SK-N-MC (cell line): ENCODE results near the gene CCL20.

Experiments used
- DNase-seq: peaks from one replicate; pipeline ENCODE4 v3.0.0-alpha.2; 2011; ENCODE audit warnings: low read depth, low spot score
- H3K27ac ChIP-seq: fragments of 200-600 bp; sonication (generic); 2 replicates; pipeline ENCODE4 v1.5.1; 2016; ENCODE audit warnings: mixed run types
- H3K36me3 ChIP-seq: fragments of 200-600 bp; sonication (generic); 2 replicates; pipeline ENCODE4 v1.6.1; 2017; ENCODE audit warnings: antibody characterized with exemption, low read length, mixed read lengths; ENCODE audit not compliant: insufficient read depth
- H3K4me3 ChIP-seq: fragments of 200-600 bp; sonication (generic); 2 replicates; pipeline ENCODE4 v1.5.1; 2016
- H3K9ac ChIP-seq: fragments of 200-600 bp; sonication (generic); 2 replicates; pipeline ENCODE4 v1.8.0; 2017; ENCODE audit warnings: mixed run types, mixed read lengths; ENCODE audit not compliant: insufficient read length
- H3K9me3 ChIP-seq: fragments of 200-600 bp; sonication (generic); 2 replicates; pipeline ENCODE4 v1.6.1; 2017; ENCODE audit warnings: low read depth, mild to moderate bottlenecking, antibody characterized with exemption, low read length, moderate library complexity, mixed read lengths
- EZH2 ChIP-seq: fragments of 200-600 bp; sonication (generic); IDR thresholded peaks from one replicate; pipeline ENCODE4 v1.6.1; 2017; ENCODE audit warnings: antibody characterized with exemption
- FOXP2 ChIP-seq: optimal IDR thresholded peaks from 2 replicates; pipeline ENCODE3; 2011; ENCODE audit warnings: mild to moderate bottlenecking, moderate library complexity; ENCODE audit not compliant: insufficient read depth; ENCODE audit errors: extremely low read length, control extremely low read depth
- POLR2AphosphoS5 ChIP-seq: IDR thresholded peaks from 2 replicates; pipeline ENCODE4 v1.6.1; 2012; ENCODE audit warnings: mild to moderate bottlenecking, low read depth, low read length, borderline replicate concordance

CCL20 gene

GRCh38 chr2:227823922-227824321 lies 10.3 kb downstream of the CCL20 start:
- no peak for TF ChIP-seq FOXP2
- TF ChIP-seq EZH2: no peak
- TF ChIP-seq POLR2AphosphoS5: no peak

DNA sequence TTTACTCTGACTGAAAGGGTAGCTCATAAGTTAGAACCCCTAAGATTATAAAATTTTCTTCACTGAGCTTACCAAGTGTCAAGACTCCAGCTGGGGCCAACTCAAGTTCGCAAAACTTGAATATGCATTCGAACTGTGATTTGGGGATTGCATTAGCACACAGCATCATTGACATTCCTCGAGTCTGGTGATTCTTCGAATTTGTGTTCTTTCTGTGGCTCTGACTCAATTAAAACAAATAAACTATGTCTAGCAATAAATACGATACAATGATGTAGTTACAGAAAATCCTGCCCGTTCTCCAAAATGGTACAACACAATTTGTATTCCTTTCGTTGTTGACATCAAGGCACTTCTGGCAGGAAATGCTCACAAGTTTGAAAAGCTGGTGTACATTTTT lies 11.1 kb downstream of the CCL20 start:
- Histone ChIP-seq H3K9ac (no peak overlapping the region), H3K9me3 (no peaks in the 10 kb centered on the region), H3K4me3 (no peak overlapping the region), H3K27ac (no peak overlapping the region), H3K36me3 (no peaks in the 10 kb centered on the region)
- DNase-seq: no peak
- TF ChIP-seq POLR2AphosphoS5 (no peak), EZH2 (no peak), FOXP2 (no peak)

More at GRCh38 chr2:227823922-227824321, 10.3 kb downstream of the CCL20 start:
- Histone ChIP-seq H3K9ac (no peak overlapping the region), H3K27ac (no peak overlapping the region), H3K9me3 (no peaks in the 10 kb centered on the region), H3K36me3 (no peaks in the 10 kb centered on the region), H3K4me3 (no peak overlapping the region)
- no peak for DNase-seq

DNA sequence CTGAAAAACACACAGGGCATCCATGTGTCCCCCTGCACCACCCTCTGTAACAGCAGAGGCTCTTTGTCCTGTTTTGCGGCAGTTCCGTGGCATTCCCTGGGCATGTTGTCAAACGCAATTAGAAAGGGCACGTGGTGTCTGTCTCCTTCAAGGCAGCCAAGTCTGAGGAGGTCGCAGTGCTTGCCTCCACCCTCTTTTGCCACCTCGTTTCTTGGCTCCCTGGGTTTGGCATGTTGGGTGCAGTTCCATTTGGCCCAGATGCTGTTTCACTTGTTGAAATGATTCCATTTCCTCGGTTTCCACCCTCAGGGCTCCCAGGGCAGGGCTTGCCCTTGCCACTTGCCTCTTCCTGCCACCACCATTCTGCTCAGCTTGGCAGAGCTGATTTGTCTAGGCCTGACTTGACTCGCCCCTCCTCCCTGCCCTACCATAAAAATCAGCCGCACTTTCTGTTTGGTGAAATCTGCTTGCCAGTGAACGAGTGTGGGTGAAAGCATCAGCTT lies 12.4 kb downstream of the CCL20 start:
- Histone ChIP-seq H3K27ac (no peak overlapping the region), H3K9me3 (no peaks in the 10 kb centered on the region), H3K36me3 (no peaks in the 10 kb centered on the region), H3K9ac (no peak overlapping the region), H3K4me3 (no peak overlapping the region)
- TF ChIP-seq POLR2AphosphoS5 (no peak), EZH2 (no peak)
- no peak for DNase-seq

GRCh38 chr2:227826563-227826962 lies 12.9 kb downstream of the CCL20 start:
- Histone ChIP-seq H3K4me3 (no peak overlapping the region), H3K9me3 (no peaks in the 10 kb centered on the region), H3K27ac (no peak overlapping the region), H3K36me3 (no peaks in the 10 kb centered on the region), H3K9ac (no peak overlapping the region)
- DNase-seq: no peak
- TF ChIP-seq POLR2AphosphoS5: no peak
- no peak for TF ChIP-seq FOXP2
- TF ChIP-seq EZH2: no peak

GRCh38 chr2:227827143-227827542 lies 13.5 kb downstream of the CCL20 start:
- no peak overlapping the region for H3K9ac ChIP-seq
- H3K36me3 ChIP-seq: no peaks in the 10 kb centered on the region
- no peak for DNase-seq
- TF ChIP-seq EZH2 (no peak), FOXP2 (no peak), POLR2AphosphoS5 (no peak)
- H3K9me3 ChIP-seq: no peaks in the 10 kb centered on the region
- no peak overlapping the region for H3K4me3 ChIP-seq
- no peak overlapping the region for H3K27ac ChIP-seq

GRCh38 chr2:227828477-227828912 lies 14.9 kb downstream of the CCL20 start:
- TF ChIP-seq EZH2 (no peak), POLR2AphosphoS5 (no peak), FOXP2 (no peak)
- Histone ChIP-seq H3K36me3 (no peaks in the 10 kb centered on the region), H3K27ac (no peak overlapping the region), H3K4me3 (no peak overlapping the region), H3K9ac (no peak overlapping the region), H3K9me3 (no peaks in the 10 kb centered on the region)
- DNase-seq: no peak

DNA sequence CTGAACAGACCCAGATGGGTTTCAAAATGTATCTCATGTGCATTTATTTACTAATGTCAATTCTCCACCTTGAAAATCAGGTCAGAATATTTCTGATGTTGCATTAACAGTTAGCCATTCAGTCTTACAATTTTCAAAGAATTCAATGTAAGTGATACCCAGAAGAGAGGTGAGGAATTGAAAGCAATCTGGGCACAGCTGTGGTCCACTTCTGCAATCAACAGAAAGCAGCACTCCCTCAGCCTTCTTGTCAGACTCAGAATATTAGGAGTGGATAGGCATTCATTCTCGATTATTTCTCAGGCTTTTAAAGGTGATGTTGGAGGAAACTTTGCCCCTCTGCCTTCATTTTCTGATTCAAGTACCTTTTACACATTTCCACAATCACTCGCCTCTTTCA lies 15.7 kb downstream of the CCL20 start:
- no peak for DNase-seq
- H3K27ac ChIP-seq: no peak overlapping the region
- no peaks in the 10 kb centered on the region for H3K36me3 ChIP-seq
- H3K9ac ChIP-seq: no peak overlapping the region
- no peak overlapping the region for H3K4me3 ChIP-seq
- no peaks in the 10 kb centered on the region for H3K9me3 ChIP-seq
- TF ChIP-seq FOXP2 (no peak), EZH2 (no peak), POLR2AphosphoS5 (no peak)

GRCh38 chr2:227834423-227834822 lies 20.8 kb downstream of the CCL20 start:
- TF ChIP-seq FOXP2: no peak
- TF ChIP-seq EZH2: no peak
- no peak for TF ChIP-seq POLR2AphosphoS5
- Histone ChIP-seq H3K36me3 (no peaks in the 10 kb centered on the region), H3K9ac (no peak overlapping the region), H3K4me3 (no peak overlapping the region), H3K27ac (no peak overlapping the region), H3K9me3 (no peaks in the 10 kb centered on the region)
- no peak for DNase-seq
